Panc1 (cell line): Measurements from ENCODE around the gene EXOC3L4.

Source experiments
- CTCF ChIP-seq: fragments of 450-650 bp; IDR thresholded peaks from 2 replicates; pipeline ENCODE4 v1.5.1; 2017; ENCODE audit warnings: mild to moderate bottlenecking
- POLR2AphosphoS5 ChIP-seq: IDR thresholded peaks from 2 replicates; pipeline ENCODE4 v1.6.1; 2012; ENCODE audit warnings: mild to moderate bottlenecking, low read depth, low read length, moderate library complexity
- SIN3A ChIP-seq: IDR thresholded peaks from 2 replicates; pipeline ENCODE4 v1.6.1; 2012; ENCODE audit warnings: low read depth, mild to moderate bottlenecking, low read length, moderate library complexity, borderline replicate concordance; ENCODE audit not compliant: insufficient read depth
- TCF7L2 ChIP-seq: IDR thresholded peaks from 2 replicates; pipeline ENCODE4 v1.6.1; 2011; ENCODE audit warnings: mild to moderate bottlenecking, low read depth, low read length, inconsistent platforms
- TF ChIP-seq, protein P1 (sequence below), 2 experiments: IDR thresholded peaks; 2 replicates each; pipeline ENCODE4 v1.6.1; 2011 to 2012; ENCODE audit warnings: low read depth in 2 of 2, control low read depth in 1 of 2, low read length in 1 of 2, mild to moderate bottlenecking in 1 of 2, moderate library complexity in 1 of 2; ENCODE audit not compliant: insufficient read depth in 1 of 2

DNA sequence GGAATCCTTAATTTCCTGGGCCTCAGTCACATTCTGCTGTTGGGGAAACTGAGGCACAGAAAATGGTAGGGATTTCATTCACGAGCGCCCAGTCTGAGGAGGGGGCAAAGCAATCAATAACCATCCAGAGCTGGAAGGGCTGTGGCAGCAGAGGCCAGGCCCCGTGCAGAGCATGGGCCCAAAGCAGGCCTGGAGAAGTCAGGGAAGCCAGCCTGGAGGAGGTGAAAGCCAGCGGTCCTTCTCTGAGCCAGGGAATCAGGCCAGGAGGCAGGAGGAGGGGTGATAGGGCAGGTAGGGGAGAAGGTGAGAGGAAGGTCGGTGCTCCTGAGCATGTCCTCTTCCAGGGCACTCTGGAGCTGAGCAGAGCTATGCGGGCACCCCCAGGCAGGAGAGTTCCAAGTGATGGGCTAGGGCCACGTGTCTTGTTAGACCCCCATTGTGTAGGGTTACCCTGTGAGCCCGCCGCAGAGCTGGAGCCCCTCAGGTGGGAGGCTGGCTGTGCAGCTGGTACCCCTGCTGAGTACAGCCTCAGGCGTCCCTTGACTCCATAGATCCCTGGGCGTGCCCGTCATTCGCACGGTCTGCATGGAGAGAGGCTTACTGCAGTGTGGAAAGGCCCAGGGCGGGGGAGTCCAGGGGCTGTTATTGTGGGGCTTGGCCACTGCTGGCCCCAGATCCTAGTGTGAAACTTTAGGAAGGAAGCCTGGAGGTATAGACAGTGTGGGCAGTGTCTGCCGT, 33.5 kb downstream of the EXOC3L4 start:
- TF ChIP-seq CTCF = no peak
- TF ChIP-seq POLR2AphosphoS5 = no peak
- TF ChIP-seq, protein P1, sequence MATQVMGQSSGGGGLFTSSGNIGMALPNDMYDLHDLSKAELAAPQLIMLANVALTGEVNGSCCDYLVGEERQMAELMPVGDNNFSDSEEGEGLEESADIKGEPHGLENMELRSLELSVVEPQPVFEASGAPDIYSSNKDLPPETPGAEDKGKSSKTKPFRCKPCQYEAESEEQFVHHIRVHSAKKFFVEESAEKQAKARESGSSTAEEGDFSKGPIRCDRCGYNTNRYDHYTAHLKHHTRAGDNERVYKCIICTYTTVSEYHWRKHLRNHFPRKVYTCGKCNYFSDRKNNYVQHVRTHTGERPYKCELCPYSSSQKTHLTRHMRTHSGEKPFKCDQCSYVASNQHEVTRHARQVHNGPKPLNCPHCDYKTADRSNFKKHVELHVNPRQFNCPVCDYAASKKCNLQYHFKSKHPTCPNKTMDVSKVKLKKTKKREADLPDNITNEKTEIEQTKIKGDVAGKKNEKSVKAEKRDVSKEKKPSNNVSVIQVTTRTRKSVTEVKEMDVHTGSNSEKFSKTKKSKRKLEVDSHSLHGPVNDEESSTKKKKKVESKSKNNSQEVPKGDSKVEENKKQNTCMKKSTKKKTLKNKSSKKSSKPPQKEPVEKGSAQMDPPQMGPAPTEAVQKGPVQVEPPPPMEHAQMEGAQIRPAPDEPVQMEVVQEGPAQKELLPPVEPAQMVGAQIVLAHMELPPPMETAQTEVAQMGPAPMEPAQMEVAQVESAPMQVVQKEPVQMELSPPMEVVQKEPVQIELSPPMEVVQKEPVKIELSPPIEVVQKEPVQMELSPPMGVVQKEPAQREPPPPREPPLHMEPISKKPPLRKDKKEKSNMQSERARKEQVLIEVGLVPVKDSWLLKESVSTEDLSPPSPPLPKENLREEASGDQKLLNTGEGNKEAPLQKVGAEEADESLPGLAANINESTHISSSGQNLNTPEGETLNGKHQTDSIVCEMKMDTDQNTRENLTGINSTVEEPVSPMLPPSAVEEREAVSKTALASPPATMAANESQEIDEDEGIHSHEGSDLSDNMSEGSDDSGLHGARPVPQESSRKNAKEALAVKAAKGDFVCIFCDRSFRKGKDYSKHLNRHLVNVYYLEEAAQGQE (IDR thresholded peaks at IDR 0.05; ENCODE audit: insufficient read depth in 1 of 2, low read depth in 2 of 2, low read length in 1 of 2) = no peak
- TF ChIP-seq SIN3A = no peak
- no peak for TF ChIP-seq TCF7L2
